Chondrocyte (in vitro differentiated cells): ENCODE measurements around the gene CTRL. TPM values are rescaled to one million over a fixed set of nuclear protein-coding genes. Genes with fewer than 3 reads are reported as not detected.

Experiments
- total RNA-seq: library from RNA; stranded (reverse); gene quantifications from 3 replicates; pipeline ENCODE4 v1.2.1, GENCODE V29; 2021

The CTRL gene
- total RNA-seq, 1 donor from 2014 or later, result not detected

Other genes with a start within 250 kb of the CTRL start
- 14.4 to 22.4 TPM (median 16.3 TPM) in 3 replicates for gene GFOD2, start 212.5 kb downstream of the CTRL start, total RNA-seq
- gene RANBP10, start 125.3 kb downstream of the CTRL start, total RNA-seq, result 13.4 to 16.8 TPM (median 14.4 TPM) in 3 replicates
- gene TSNAXIP1, start 125.0 kb downstream of the CTRL start, total RNA-seq, result 1.8 to 3.1 TPM (median 2.3 TPM) in 3 replicates
- gene THAP11, start 89.5 kb downstream of the CTRL start, total RNA-seq, result 25.3 to 26.3 TPM (median 25.7 TPM) in 3 replicates
- 131 to 147 TPM (median 135 TPM) in 3 replicates for gene NUTF2, start 84.9 kb downstream of the CTRL start, total RNA-seq
- gene CENPT, start 84.2 kb downstream of the CTRL start, total RNA-seq, result 50.5 to 58.3 TPM (median 52.8 TPM) in 3 replicates
- 67.6 to 77.2 TPM (median 67.9 TPM) in 3 replicates for gene EDC4, start 58.8 kb downstream of the CTRL start, total RNA-seq
- 0.57 TPM in 1 of 3 replicates, not detected in the others for gene NRN1L, start 47.0 kb downstream of the CTRL start, total RNA-seq
- gene PSKH1, start 38.6 kb downstream of the CTRL start, total RNA-seq, result 33.1 to 38.9 TPM (median 35.9 TPM) in 3 replicates
- gene PSMB10, start 5.0 kb upstream of the CTRL start, total RNA-seq, result 30.1 to 43.2 TPM (median 33.9 TPM) in 3 replicates
- 35.8 to 43.1 TPM (median 38.2 TPM) in 3 replicates for gene LCAT, start 12.3 kb upstream of the CTRL start, total RNA-seq
- gene SLC12A4, start 36.8 kb upstream of the CTRL start, total RNA-seq, result 117 to 138 TPM (median 132 TPM) in 3 replicates
- gene DPEP3, start 48.6 kb upstream of the CTRL start, total RNA-seq, result not detected in 3 replicates
- gene DPEP2, start 67.6 kb upstream of the CTRL start, total RNA-seq, result not detected in 3 replicates
- not detected in 3 replicates for gene DPEP2NB, start 84.0 kb upstream of the CTRL start, total RNA-seq
- 5.8 to 6.7 TPM (median 6.6 TPM) in 3 replicates for gene DDX28, start 91.4 kb upstream of the CTRL start, total RNA-seq
- 12.2 to 15.9 TPM (median 12.7 TPM) in 3 replicates for gene DUS2, start 91.4 kb upstream of the CTRL start, total RNA-seq
- gene NFATC3, start 153.5 kb upstream of the CTRL start, total RNA-seq, result 32.2 to 38.0 TPM (median 37.7 TPM) in 3 replicates